Measurements from ENCODE around the gene FARP2.

The FARP2 gene

DNA sequence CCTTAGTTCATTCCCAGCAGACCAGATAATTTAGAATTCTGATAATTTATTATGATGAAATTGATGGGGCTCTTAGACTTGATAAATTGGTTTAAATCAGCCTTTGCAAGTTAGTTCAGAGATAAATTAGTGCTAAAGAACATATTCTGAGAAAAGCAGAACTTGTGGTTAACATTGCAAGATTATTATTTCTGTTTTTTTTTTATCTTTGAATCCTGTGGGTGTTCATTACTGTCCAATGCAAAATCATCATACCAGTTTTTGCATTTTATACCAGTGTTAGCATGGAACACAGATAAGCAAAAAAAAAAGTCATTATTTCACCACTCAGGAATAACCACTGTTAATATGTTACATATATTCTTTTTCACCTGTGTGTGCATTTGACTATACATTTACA is 31.3 kb upstream of the FARP2 start:
- no peak for DNase-seq

DNA sequence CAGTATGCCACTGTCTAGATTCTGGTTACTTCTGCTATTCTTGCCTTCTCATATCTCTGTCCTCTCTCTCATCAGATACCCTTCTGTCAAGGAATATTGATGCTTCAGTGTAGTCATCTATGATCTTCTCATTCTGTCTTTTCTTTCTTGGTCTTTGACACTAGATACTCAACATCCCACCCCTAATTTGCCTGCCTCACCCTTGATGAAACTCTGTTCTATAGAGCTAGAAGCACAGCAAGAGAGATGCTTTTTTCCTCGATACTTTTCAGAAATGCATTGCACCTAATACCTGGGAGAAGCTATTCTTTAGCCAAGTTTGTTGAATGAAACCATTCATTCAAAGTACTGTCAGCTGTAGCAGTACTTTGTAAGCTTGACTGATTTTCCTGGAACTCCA is 30.8 kb upstream of the FARP2 start:
- DNase-seq: no peak

DNA sequence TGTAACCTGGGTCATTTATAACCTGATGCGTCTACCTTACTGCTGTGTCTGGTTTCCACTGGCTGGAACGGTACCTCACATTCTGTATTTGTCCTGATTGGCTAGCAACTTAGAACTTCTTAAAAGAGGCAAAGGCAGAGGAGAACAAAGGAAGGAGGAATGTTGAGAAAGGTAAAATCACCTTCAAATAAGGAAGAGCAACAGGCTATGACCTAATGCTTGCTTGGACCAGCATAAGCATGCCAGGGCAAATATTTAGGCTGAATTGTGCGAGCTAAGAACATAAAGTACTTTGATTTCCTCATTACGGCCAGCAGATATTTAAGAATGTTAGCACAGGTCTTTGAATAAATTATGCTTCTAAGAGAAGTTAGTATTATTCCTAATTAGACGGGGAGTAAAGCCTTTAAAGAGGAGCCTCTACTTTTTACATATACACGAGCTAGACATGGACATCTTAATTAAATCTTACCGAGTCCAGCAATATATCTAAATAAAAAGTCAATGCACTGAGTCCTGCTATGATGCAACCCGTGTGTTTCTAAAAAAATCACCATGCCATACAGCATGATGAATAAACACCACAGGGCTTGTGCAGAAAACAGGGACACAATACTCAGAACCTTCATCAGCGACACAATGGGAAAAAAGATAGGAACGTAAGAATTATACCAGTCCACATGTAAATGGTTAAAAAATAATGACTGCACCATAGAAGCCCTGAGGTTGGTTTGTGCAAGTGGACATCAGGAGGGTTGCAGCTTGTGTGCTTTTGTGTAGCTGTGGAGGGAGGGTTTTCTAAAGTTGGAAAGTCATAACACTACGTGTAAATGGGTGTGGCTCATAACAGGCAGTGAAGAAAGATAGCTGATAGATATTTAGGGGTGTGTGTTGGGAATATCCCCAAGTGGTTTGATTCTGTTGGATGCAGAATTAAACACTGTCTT is 26.1 kb upstream of the FARP2 start:
- DNase-seq: no peak

DNA sequence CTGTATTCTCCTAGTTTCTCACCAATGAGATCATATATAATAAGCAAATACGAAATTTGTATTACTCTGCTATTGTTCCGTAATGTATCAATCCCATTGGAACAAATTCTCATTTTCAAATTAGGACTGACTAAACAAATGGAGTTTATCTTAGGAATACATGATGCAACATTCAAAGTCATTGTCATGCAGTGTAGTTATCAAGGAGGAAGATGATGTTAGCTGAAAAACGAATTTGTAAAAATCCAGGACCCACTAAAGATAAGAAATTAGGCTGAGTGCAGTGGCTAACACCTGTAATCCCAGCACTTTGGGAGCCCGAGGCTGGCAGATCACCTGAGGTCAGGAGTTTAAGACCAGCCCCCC is 25.5 kb upstream of the FARP2 start:
- no peak for DNase-seq

DNA sequence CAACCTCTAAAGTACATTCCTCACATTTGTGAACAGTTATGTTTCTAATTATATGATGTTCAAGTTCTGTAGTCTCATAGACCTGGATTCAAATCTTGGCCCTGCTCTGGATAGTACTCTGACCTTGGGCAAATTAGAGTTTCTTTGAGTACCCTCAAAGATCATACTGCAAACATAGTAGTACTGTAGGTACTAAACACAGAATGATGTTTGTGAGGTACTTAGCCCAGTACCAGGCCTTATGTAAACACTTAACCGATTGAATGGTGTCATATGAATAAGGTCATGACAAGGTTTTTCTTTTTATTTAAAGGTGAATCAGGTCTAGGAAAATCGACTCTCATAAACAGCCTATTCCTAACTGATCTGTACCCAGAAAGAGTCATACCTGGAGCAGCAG is 21.3 kb upstream of the FARP2 start:
- DNase-seq: no peak

DNA sequence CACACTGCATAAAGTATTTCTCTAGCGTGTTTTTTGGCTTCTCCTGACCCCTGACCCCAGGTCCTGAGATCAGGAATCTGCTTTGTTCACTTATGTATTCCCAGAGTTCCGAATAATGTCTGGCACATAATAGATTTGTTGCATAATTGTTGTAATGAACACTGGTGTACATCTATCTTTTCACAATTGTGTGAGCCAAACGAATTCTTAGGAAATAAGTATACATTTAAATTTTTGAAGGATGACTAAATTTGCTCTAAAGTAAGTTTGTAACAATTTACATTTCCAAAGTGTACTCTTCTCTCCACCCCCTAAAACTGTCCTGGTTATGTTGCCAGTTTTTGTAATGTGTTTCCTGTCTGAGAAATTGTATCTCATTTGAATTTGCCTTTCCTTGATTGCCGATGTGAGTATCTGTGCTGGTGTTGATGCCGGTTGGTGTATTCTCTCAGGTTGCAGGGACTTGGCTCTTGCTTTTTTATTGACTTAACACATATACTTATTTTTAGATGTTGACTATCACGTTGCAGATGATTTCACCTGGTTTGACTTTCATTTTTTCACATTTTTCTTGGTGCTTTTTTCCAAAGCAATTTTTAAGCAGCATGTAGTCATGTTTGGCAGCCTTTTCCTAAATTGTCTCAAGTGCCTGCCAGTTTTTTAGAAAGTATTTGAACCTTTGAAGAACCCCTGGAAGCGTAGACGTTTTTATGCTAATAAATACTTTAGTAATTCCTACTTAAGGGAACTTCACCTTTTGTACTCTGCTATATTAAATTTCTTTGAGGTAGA is 16.1 kb upstream of the FARP2 start:
- DNase-seq: no peak

DNA sequence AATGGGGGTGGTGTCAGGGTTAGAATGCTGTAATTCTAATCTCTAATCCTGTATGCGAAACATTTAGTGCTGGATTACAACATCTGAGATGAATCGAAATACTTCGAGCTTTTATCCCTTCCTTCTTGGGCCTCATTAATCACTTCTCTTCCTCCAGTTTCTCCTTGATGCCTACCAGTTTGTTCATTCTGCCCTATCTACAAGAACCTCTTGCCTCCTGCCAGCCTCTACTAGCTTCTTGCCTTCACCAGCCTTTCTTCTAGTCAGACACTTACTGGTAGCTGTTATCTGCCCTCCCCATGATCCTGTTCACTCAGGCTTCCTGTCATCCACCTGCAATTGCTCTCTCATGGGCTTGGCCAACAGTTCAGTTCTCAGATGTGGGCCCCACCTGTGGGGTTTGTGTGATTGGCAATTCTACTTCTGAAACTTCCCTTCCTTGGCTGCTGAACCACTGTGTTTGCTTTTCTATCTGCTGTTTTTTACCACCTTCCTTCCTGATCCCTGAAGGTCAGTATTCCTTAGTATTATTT is 15.4 kb upstream of the FARP2 start:
- no peak for DNase-seq

DNA sequence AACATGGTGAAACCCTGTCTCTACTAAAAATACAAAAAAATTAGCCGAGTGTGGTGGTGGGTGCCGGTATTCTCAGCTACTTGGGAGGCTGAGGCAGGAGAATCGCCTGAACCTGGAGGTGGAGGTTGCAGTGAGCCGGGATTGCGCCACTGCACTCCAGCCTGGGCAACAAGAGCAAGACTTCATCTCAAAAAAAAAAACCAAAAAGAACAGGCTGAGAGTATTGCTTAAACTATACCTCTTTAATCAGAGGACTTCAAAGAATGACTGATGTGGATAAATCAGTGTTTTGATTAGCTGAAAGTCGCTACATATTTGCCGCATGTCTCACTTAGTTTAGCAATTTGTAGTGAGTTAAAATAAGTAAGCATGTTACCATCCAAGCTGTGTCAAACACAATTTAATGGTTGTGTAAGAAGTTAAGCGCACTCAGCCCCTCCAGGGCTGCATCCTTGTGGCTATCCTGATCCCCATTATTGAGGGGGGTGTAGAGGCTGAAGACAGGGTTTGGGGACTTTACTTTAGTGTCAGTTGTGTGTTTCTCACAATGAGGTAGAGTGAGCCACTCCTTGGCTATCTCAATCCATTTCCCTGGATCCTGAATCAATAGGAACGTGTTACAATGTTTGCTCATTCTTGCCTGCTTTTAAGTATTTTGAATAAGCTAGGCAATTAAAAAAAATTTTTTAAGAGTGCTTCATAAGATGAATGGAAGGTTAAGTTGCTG is 11.0 kb upstream of the FARP2 start:
- no peak for DNase-seq

DNA sequence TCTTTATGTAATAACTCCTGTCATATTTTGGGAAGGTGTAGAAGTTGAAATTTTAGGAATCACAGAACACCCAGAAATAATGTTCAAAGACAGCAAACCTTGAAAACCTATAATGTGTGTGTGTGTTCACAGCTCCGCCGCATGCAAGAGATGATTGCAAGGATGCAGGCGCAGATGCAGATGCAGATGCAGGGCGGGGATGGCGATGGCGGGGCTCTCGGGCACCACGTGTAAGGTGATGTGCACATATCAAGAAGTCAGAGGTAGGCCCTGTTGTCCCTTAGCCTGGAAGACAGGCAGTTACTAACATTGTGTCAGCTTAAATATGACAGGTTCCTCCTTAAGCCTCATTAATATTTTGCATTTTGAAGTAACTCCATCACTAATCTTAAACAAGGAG is 6.1 kb upstream of the FARP2 start:
- DNase-seq: no peak

DNA sequence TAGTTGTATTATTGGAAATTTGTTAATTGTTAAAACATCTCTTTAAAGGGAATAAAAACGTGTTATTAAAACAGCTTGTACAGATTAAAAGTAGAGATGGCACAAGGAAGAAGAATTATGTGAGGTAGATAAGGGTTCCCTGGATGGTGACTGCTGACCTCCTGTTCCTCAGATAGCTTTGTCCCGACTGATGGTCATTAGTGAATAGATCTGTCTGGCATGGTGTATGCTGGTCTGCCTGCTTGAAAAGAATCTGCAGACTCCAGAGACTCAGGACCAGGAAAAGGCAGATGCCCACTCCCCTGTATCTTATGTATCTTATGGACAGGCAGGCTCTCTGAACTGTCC is 5.6 kb upstream of the FARP2 start:
- no peak for DNase-seq

DNA sequence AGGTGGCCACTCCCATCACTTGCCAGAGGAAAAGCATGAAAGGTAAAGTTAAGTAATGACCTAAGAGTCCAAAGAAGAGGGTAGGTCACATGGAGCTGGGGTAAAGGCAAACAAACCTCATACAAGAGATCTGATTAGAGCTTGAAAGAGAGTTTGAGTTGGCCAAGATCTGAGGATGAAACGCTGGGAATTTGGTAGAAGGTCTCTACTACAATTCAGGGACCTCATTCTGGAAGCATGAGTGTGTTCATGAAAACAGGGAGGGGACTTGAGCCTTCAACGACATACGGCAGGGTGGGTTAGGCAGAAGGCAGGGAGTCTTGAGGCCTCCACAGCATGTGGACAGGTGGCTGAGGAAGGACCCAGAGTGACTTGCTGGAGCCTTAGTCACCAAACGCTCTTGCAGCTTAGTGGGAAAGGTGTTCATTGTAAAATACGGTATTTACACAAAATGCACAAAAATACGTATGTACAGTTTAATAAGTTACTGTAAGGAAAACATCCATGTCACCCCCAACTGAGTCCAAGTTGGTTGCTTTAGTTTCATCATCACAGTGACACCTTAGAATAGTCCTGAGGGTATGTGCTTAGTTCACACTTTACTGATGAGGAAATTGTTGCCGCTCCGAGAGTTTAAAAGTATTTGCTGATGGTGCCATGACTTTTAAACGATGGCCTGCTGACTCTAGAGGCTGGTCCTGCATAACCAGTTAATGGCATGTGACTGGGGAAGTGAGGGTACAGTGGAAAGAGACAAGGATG is 5.0 kb upstream of the FARP2 start:
- no peak for DNase-seq

DNA sequence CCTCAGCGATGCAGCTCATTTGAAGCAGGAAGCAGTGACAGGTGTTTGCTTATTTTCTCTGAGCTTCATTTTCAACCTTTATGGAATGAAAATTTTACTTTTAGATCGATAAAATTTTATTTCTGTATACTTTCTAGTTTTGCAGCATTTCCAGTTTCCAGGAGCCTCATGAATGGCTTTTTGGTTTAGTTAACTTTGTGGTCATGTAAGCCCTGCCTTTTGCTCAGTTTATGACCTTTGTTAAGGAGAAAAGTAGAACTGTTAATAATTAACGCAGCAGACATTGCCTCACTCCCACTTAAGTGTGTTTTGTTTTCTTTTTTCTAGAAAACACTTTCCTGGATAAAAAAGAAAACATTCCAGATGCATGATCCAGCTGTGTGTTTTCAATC is 4.4 kb upstream of the FARP2 start:
- DNase-seq: no peak

DNA sequence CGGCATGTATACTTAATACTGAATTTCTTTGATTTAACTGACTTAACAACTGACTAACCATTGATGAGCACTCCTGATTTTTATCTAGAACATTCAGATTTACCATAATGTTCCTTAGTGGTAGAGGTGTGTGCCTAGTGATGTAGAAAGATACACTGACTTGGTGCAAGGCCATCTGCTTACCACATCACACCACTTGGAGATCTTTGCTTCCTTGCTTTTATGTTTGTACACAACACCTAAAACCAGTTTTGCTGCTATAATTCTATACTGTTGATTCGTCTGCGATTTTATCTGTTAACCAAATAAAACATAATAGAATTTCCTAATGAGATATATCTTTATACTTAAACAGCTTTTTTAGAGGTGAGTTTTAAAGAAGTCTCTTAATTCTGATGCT is 3.9 kb upstream of the FARP2 start:
- no peak for DNase-seq

DNA sequence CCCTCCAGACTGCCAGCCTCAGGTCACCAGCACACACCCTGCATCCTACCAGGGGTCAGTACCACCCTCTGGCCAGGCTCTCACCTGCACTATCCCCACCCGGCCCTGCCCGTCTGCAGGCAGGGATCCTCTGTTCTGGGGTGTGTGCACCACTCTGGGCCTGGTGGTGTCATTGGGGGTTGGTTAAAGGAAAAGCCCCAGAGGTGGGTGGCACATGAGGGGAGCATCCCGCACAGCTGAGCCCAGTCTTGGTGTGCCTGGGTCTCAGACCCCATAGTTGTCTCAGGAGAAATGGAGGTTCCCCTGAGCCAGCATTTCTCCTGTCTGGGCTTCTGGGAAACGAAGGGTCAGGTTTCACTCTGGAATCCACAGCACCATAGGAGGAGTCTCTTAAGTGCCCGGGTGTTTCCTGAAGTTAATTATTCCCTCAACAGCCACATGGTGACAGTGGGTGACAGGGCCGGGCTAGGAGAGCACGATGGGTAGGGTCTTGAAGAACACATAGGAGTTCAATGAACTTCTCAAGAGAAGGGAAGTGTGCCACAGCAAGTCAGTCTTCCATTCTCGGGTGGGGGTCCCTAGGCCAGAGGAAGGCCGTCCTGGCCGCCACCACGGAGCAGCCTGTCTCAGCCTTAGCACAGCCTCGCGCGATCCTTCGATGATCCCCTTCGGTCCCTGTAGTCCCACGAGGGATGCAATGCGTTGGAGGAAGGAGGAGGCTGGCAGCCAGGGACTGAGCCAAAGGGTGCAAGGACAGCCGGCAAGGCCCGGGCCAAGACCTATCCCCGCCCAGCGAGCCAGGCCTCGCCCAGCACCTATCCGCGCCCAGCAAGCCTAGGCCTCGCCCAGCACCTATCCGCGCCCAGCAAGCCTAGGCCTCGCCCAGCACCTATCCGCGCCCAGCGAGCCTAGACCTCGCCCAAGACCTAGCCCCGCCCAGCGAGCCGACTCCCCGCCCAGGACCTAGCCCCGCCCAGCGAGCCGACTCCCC is 1.1 kb upstream of the FARP2 start:
- DNase-seq: peak; percentile 57

DNA sequence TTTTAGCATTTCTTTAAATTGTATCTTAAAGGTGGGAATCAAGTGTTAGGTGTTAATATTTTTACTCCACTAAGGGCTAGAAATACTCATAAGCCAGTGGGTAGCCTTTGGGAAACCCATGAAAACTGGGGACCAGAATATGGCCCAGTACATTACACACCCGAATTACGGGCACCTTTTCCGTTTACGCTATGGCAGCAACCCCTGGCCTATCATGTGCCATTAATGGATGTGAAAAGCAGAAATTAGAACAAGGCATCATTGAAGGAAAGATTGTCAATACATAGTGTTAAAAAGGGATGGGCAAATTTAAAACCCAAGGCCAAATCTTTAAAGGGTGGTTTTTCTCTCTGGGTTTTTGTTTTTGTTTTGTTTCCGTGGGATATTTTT is 781 bp downstream of the FARP2 start:
- no peak for DNase-seq

DNA sequence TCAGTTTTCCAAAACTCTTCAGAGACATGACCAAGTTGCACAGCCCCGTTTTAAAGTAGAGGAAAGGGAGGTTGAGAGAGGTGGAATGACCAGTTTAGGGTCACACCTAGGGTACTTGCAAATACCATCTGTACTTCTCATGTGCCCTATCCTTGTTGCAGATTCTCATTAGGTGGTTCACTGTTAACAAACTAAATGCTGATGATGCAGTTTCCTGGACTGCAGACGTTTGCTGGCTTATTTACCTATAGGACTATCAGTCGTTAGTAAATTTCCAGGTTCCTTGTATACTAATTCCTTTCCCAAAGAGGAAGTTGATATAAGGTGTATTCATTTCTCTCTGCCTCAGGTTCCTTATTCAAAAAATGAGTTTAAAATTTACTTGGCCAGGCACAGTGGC is 1.4 kb downstream of the FARP2 start:
- DNase-seq: no peak

DNA sequence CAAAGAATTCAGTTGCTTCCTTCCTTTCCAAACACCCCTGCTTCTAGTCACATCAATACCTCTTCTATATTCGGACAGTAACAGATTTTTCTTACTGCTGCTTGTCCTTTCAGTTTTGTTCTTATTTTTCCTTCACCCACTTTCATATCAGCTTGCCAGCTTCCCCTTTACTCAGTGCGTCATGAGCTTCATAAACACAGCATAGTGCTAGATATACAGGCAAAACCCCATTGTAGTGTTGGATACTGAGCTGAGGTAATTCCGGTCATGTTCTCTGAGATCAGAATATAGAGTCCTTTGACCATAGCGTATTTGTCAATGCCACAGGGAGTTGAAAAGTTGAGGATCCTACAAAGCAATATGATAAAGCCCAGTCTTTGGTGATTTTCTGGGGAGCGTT is 2.4 kb downstream of the FARP2 start:
- no peak for DNase-seq

DNA sequence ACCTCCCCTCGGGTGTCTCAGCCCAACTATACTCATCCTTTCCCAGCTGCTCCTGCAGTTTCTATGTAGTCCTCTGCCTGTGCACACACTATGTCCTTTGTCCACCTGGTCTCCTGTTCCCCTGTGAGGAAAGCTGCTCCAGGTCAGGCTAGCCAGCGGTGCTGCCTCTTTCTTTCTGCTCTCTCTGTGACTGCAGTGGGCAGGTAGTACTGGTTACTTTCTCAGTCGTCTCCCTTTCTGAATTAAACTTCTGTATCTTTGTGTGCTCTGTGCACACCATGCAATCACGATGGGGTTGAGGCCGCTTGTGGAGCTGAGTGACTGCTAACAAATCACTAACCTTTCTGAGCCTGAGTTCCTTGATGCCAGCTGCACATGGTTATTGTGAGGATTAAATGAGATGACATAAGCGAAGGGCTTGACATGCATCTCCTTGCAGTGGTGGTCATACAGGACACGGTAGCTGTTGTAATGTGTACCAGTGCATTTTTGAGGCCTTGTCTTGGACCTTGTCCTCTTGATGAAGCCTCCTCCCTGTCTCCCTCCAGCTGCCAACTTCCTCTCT is 3.5 kb downstream of the FARP2 start:
- no peak for DNase-seq

DNA sequence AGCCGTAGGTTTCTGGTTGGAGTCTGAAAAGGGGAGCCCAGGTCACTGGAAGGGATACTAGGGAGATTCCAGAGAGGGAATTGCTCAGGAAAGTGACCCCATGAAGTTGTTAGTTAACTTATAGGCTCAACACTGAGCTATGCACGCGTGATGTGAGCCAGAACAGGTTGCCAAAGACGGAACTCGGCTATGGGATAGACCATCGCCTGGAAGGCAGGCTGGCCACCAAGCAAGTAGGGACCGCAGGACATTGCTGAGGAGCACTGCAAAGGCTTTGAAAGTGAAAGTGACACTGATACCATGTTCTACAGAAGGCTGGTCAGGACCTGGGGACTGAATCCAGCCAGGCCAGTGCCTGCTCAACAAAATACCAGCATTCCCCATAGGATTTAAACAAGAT is 7.3 kb downstream of the FARP2 start:
- no peak for DNase-seq

DNA sequence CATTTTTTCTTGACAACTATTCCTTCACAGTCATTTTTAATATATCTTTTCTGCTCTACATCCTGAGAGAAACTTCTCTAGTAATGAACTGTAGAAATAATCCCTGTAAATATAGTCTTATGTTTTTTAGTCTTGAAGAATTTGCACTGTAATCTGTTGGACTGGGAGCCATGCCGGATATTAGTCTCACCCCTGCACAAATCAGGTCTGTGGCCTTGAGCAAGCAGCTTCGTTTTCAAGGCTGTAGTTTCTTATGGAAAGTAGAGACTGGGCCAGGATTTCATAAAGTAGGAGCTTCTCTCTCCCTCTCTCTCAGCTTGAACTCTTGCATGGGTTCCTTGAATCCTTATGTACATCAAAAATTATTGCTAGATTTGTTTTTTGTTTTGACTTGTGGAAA is 8.7 kb downstream of the FARP2 start:
- DNase-seq: no peak

DNA sequence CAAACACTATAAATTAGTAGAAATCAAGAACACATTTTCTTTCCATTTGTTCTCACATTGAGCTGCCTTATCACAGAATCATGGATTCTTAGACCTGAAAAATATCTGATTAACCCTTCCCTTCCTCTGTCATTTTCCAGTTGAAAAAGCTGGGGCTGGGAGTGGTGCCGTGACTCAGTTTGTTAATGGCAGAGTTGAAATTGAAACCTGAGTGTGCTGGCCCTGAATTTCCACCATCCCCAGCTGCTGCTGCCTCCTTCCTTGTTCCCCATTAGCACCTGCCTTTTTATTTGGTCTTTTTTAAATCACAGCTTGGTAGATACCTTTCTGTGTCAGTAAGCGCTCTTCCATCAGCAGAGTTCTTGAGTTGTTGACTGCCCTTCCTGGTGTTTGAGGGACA is 10.6 kb downstream of the FARP2 start:
- DNase-seq: no peak
